ENCODE results near the gene MTF1. TPM values are rescaled to one million over a fixed set of nuclear protein-coding genes. Genes with fewer than 3 reads are reported as not detected.
A peak's percentile ranks its signal among the peaks of the same experiment; 100 is the strongest.

The MTF1 gene
- total RNA-seq, 1 experiment from 2014 or later, result 5.1 TPM

DNA sequence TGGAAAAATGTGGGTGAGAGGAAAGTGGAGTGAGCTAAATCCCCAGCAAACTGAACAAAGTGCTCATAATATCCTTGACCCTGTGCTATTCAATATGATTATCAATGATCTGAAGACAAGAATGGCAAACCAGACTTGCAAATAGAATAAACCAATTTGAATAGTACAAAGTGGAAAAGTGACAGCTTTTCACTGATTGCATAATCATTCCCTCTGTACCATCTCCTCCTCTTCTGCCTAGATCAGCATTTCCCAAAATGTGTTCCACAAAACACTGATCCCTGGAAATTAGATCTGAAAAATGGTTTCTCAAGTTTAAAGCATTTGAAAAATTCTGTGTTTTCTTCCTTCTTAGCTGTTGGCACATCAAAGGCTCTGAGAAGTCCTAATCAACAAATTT, 8.1 kb downstream of the MTF1 start:
- DNase-seq, result no peak
- H3K9me2 ChIP-seq (replicated peaks; ENCODE audit: insufficient read depth, low read length), result no peaks in the 10 kb centered on the region
- H2AFZ ChIP-seq (ENCODE audit: low read length), result no peak overlapping the region
- H3K36me3 ChIP-seq (ENCODE audit: insufficient read depth, low read length), result peaks cover 29% of the 10 kb centered on the region; the same call in 1 of the 2 replicates
- no peaks in the 10 kb centered on the region for H3K27me3 ChIP-seq (ENCODE audit: low read length)
- H3K9me3 ChIP-seq (ENCODE audit: low read length), result no peaks in the 10 kb centered on the region
- no peak overlapping the region for H3K9ac ChIP-seq (ENCODE audit: low read length)
- H3K4me3 ChIP-seq (ENCODE audit: low read length), result no peak overlapping the region
- no peak overlapping the region for H3K4me2 ChIP-seq (ENCODE audit: low read depth, low read length, poor library complexity, severe bottlenecking)
- 0 out of 2 replicates have a peak, but pooled peaks cover 3% of the 10 kb centered on the region for H4K20me1 ChIP-seq (ENCODE audit: insufficient read depth, low read depth, low read length)
- H3K79me2 ChIP-seq (ENCODE audit: low read length), result peaks cover 97% of the 10 kb centered on the region
- H3K4me1 ChIP-seq (ENCODE audit: low read length), result peaks cover 25% of the 10 kb centered on the region
- no peak overlapping the region for H3K27ac ChIP-seq (ENCODE audit: low read length)

GRCh38 chr1:37850352-37850955, 8.9 kb downstream of the MTF1 start:
- Histone ChIP-seq H3K4me3 (ENCODE audit: low read length) (no peak overlapping the region), H3K79me2 (ENCODE audit: low read length) (peaks cover 98% of the 10 kb centered on the region), H4K20me1 (ENCODE audit: insufficient read depth, low read depth, low read length) (0 out of 2 replicates have a peak, but pooled peaks cover 3% of the 10 kb centered on the region), H3K4me2 (ENCODE audit: low read depth, low read length, poor library complexity, severe bottlenecking) (no peak overlapping the region), H3K9me2 (replicated peaks; ENCODE audit: insufficient read depth, low read length) (no peaks in the 10 kb centered on the region), H3K9ac (ENCODE audit: low read length) (no peak overlapping the region), H3K9me3 (ENCODE audit: low read length) (no peaks in the 10 kb centered on the region), H3K27ac (ENCODE audit: low read length) (no peak overlapping the region), H3K36me3 (ENCODE audit: insufficient read depth, low read length) (peaks cover 31% of the 10 kb centered on the region; the same call in 1 of the 2 replicates), H3K27me3 (ENCODE audit: low read length) (no peaks in the 10 kb centered on the region), H2AFZ (ENCODE audit: low read length) (no peak overlapping the region), H3K4me1 (ENCODE audit: low read length) (peaks cover 25% of the 10 kb centered on the region)
- no peak for DNase-seq

- Histone ChIP-seq H3K9me2 (replicated peaks; ENCODE audit: insufficient read depth, low read length) (no peaks in the 10 kb centered on the region), H3K27me3 (ENCODE audit: low read length) (no peaks in the 10 kb centered on the region), H3K4me3 (ENCODE audit: low read length) (no peak overlapping the region), H3K27ac (ENCODE audit: low read length) (no peak overlapping the region), H3K36me3 (ENCODE audit: insufficient read depth, low read length) (peaks cover 25% of the 10 kb centered on the region; the same call in 1 of the 2 replicates), H2AFZ (ENCODE audit: low read length) (no peak overlapping the region), H3K79me2 (ENCODE audit: low read length) (peaks cover 98% of the 10 kb centered on the region), H3K9ac (ENCODE audit: low read length) (no peak overlapping the region), H3K9me3 (ENCODE audit: low read length) (no peaks in the 10 kb centered on the region), H3K4me2 (ENCODE audit: low read depth, low read length, poor library complexity, severe bottlenecking) (no peak overlapping the region), H3K4me1 (ENCODE audit: low read length) (peaks cover 32% of the 10 kb centered on the region), H4K20me1 (ENCODE audit: insufficient read depth, low read depth, low read length) (0 out of 2 replicates have a peak, but pooled peaks cover 3% of the 10 kb centered on the region)
- DNase-seq, result no peak
These were observed 9.9 kb downstream of the MTF1 start for GRCh38 chr1:37849480-37849879.

GRCh38 chr1:37846647-37847339, 12.6 kb downstream of the MTF1 start:
- Histone ChIP-seq H3K4me1 (ENCODE audit: low read length) (peaks cover 38% of the 10 kb centered on the region), H3K9ac (ENCODE audit: low read length) (peak overlapping the region; percentile 38), H3K9me2 (replicated peaks; ENCODE audit: insufficient read depth, low read length) (no peaks in the 10 kb centered on the region), H3K79me2 (ENCODE audit: low read length) (peaks cover 98% of the 10 kb centered on the region), H3K4me3 (ENCODE audit: low read length) (no peak overlapping the region), H4K20me1 (ENCODE audit: insufficient read depth, low read depth, low read length) (0 out of 2 replicates have a peak, but pooled peaks cover 3% of the 10 kb centered on the region), H3K27ac (ENCODE audit: low read length) (no peak overlapping the region), H3K27me3 (ENCODE audit: low read length) (no peaks in the 10 kb centered on the region), H3K36me3 (ENCODE audit: insufficient read depth, low read length) (peaks cover 17% of the 10 kb centered on the region; the same call in 1 of the 2 replicates), H3K4me2 (ENCODE audit: low read depth, low read length, poor library complexity, severe bottlenecking) (peak overlapping the region; percentile 13), H3K9me3 (ENCODE audit: low read length) (no peaks in the 10 kb centered on the region), H2AFZ (ENCODE audit: low read length) (no peak overlapping the region)
- DNase-seq, result no peak

- H3K4me1 ChIP-seq (ENCODE audit: low read length), result peaks cover 31% of the 10 kb centered on the region
- no peak overlapping the region for H3K4me3 ChIP-seq (ENCODE audit: low read length)
- H4K20me1 ChIP-seq (ENCODE audit: insufficient read depth, low read depth, low read length), result no peaks in the 10 kb centered on the region
- peaks cover 11% of the 10 kb centered on the region; the same call in 1 of the 2 replicates for H3K36me3 ChIP-seq (ENCODE audit: insufficient read depth, low read length)
- no peaks in the 10 kb centered on the region for H3K9me2 ChIP-seq (replicated peaks; ENCODE audit: insufficient read depth, low read length)
- no peaks in the 10 kb centered on the region for H3K27me3 ChIP-seq (ENCODE audit: low read length)
- H2AFZ ChIP-seq (ENCODE audit: low read length), result no peak overlapping the region
- H3K79me2 ChIP-seq (ENCODE audit: low read length), result peaks cover 97% of the 10 kb centered on the region
- no peaks in the 10 kb centered on the region for H3K9me3 ChIP-seq (ENCODE audit: low read length)
- no peak for DNase-seq
- H3K27ac ChIP-seq (ENCODE audit: low read length), result no peak overlapping the region
- no peak overlapping the region for H3K4me2 ChIP-seq (ENCODE audit: low read depth, low read length, poor library complexity, severe bottlenecking)
- no peak overlapping the region for H3K9ac ChIP-seq (ENCODE audit: low read length)
These were observed 13.6 kb downstream of the MTF1 start for GRCh38 chr1:37845786-37846185.

DNA sequence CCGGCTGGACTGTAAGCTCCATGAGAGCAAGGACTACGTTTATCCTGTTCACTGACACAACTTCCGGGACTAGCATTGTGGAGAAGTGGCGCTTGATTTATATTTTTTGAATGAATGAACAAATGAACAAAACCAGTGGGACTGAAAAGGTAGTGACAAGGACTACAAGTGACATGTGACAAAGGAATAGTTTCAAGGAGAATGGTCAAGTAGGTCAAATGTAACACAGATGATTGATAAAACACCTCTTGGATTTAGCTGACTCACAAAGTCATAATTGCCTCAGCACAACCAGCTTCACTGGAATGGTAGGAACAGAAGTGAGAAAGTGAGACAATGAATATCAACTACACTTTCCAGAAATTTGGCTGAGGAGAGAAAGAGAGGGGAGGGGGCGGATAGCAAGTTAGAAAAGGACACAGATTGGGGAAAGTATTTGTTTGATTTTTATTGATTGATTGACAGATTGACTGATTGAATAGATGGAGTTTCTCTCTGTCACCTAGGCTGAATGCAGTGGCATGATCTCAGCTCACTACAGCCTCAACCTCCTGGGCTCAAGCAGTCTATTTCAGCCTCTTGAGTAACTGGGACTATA, 14.2 kb downstream of the MTF1 start:
- Histone ChIP-seq H3K27ac (ENCODE audit: low read length) (no peak overlapping the region), H3K4me2 (ENCODE audit: low read depth, low read length, poor library complexity, severe bottlenecking) (no peak overlapping the region), H3K9ac (ENCODE audit: low read length) (no peak overlapping the region), H3K9me3 (ENCODE audit: low read length) (no peaks in the 10 kb centered on the region), H3K79me2 (ENCODE audit: low read length) (peaks cover 96% of the 10 kb centered on the region), H3K4me1 (ENCODE audit: low read length) (peaks cover 31% of the 10 kb centered on the region), H3K9me2 (replicated peaks; ENCODE audit: insufficient read depth, low read length) (no peaks in the 10 kb centered on the region), H3K4me3 (ENCODE audit: low read length) (no peak overlapping the region), H3K36me3 (ENCODE audit: insufficient read depth, low read length) (peaks cover 9% of the 10 kb centered on the region; the same call in 1 of the 2 replicates), H3K27me3 (ENCODE audit: low read length) (no peaks in the 10 kb centered on the region), H4K20me1 (ENCODE audit: insufficient read depth, low read depth, low read length) (no peaks in the 10 kb centered on the region), H2AFZ (ENCODE audit: low read length) (no peak overlapping the region)
- DNase-seq, result no peak

DNA sequence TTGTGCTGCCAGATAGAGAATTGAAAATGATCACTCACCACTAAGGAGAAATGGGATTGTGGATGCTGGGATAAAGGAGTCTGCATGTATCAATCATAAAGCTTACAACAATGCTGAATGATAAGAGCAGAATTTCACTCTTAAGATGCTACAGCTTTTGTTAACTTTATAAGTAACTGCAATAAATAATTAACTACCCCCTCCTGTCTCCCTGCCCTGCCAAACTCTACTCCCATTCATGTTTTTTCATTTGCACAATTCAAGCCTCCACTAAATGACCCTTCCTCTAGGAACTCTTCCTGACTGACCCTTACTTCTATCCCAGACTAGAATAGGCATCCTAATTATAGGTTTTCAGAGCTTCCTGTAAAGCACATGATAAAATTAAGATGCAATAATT, 14.9 kb downstream of the MTF1 start:
- H3K27me3 ChIP-seq (ENCODE audit: low read length), result no peaks in the 10 kb centered on the region
- no peak overlapping the region for H2AFZ ChIP-seq (ENCODE audit: low read length)
- peaks cover 31% of the 10 kb centered on the region for H3K4me1 ChIP-seq (ENCODE audit: low read length)
- peaks cover 15% of the 10 kb centered on the region; the same call in 1 of the 2 replicates for H3K36me3 ChIP-seq (ENCODE audit: insufficient read depth, low read length)
- peaks cover 95% of the 10 kb centered on the region for H3K79me2 ChIP-seq (ENCODE audit: low read length)
- H3K9me2 ChIP-seq (replicated peaks; ENCODE audit: insufficient read depth, low read length), result no peaks in the 10 kb centered on the region
- H3K4me2 ChIP-seq (ENCODE audit: low read depth, low read length, poor library complexity, severe bottlenecking), result no peak overlapping the region
- no peak overlapping the region for H3K27ac ChIP-seq (ENCODE audit: low read length)
- no peaks in the 10 kb centered on the region for H3K9me3 ChIP-seq (ENCODE audit: low read length)
- no peaks in the 10 kb centered on the region for H4K20me1 ChIP-seq (ENCODE audit: insufficient read depth, low read depth, low read length)
- DNase-seq, result no peak
- no peak overlapping the region for H3K4me3 ChIP-seq (ENCODE audit: low read length)
- H3K9ac ChIP-seq (ENCODE audit: low read length), result no peak overlapping the region

DNA sequence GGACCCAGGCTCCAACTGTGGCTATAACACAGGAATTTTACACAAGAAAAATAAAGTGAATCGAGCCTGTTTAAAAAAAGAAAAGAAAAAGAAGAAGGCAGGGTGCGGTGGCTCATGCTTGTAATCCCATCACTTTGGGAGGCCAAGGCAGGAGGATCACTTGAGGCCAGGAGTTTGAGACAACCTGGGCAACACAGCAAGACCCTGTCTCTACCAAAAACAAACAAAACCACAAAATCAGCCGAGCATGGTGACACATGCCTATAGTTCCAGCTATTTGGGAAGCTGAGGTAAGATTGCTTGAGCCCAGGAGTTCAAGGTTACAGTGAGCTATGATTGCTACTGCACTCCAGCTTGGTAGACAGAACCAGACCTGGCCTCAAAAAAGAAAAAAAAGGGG, 17.7 kb downstream of the MTF1 start:
- no peak overlapping the region for H3K27ac ChIP-seq (ENCODE audit: low read length)
- no peaks in the 10 kb centered on the region for H3K9me3 ChIP-seq (ENCODE audit: low read length)
- H3K4me2 ChIP-seq (ENCODE audit: low read depth, low read length, poor library complexity, severe bottlenecking), result no peak overlapping the region
- peaks cover 26% of the 10 kb centered on the region for H3K36me3 ChIP-seq (ENCODE audit: insufficient read depth, low read length)
- H4K20me1 ChIP-seq (ENCODE audit: insufficient read depth, low read depth, low read length), result no peaks in the 10 kb centered on the region
- H3K9me2 ChIP-seq (replicated peaks; ENCODE audit: insufficient read depth, low read length), result no peaks in the 10 kb centered on the region
- H3K79me2 ChIP-seq (ENCODE audit: low read length), result peaks cover 71% of the 10 kb centered on the region
- H3K27me3 ChIP-seq (ENCODE audit: low read length), result no peaks in the 10 kb centered on the region
- no peak overlapping the region for H3K4me3 ChIP-seq (ENCODE audit: low read length)
- no peak for DNase-seq
- no peak overlapping the region for H3K9ac ChIP-seq (ENCODE audit: low read length)
- no peak overlapping the region for H2AFZ ChIP-seq (ENCODE audit: low read length)
- peaks cover 23% of the 10 kb centered on the region for H3K4me1 ChIP-seq (ENCODE audit: low read length)

Measured in Karpas-422 (cell line).